Endothelial cell of umbilical vein (primary cell): ENCODE measurements around the gene PIGT.
"Not testable (repeated sequence)": the region's sequence is repeated elsewhere in the genome, so short reads cannot be mapped to it uniquely, and the experiment has no call there.

Experiments used
- CTCF ChIP-seq, 2 donors: IDR thresholded peaks; 1 replicate in 1 of 2; 2 replicates in 1 of 2; pipeline ENCODE4 v1.5.1; 2011; ENCODE audit warnings: low read length in 2 of 2, mild to moderate bottlenecking in 2 of 2, moderate library complexity in 2 of 2, control low read depth in 1 of 2, inconsistent platforms in 1 of 2, low read depth in 1 of 2; ENCODE audit not compliant: insufficient read depth in 1 of 2; ENCODE audit errors: extremely low read depth in 1 of 2
- EZH2 ChIP-seq: IDR thresholded peaks from 2 replicates; pipeline ENCODE4 v1.6.1; 2012; ENCODE audit warnings: borderline replicate concordance, low read depth, mild to moderate bottlenecking, moderate library complexity, low read length, inconsistent platforms; ENCODE audit not compliant: severe bottlenecking
- FOS ChIP-seq: IDR thresholded peaks from 2 replicates; pipeline ENCODE4 v1.6.1; 2011; ENCODE audit warnings: mild to moderate bottlenecking, low read length, moderate library complexity, borderline replicate concordance; ENCODE audit not compliant: insufficient read depth
- POLR2A ChIP-seq: IDR thresholded peaks from 2 replicates; pipeline ENCODE4 v1.6.1; 2012; ENCODE audit warnings: low read depth, mild to moderate bottlenecking, control low read depth, low read length
- POLR2AphosphoS5 ChIP-seq: IDR thresholded peaks from 2 replicates; pipeline ENCODE4 v1.6.1; 2012; ENCODE audit warnings: low read depth, mild to moderate bottlenecking, control low read depth, low read length, moderate library complexity; ENCODE audit not compliant: insufficient read depth
- TF ChIP-seq, protein P1 (sequence below): IDR thresholded peaks from 2 replicates; pipeline ENCODE4 v1.6.1; 2011; ENCODE audit not compliant: insufficient read depth, insufficient read length

DNA sequence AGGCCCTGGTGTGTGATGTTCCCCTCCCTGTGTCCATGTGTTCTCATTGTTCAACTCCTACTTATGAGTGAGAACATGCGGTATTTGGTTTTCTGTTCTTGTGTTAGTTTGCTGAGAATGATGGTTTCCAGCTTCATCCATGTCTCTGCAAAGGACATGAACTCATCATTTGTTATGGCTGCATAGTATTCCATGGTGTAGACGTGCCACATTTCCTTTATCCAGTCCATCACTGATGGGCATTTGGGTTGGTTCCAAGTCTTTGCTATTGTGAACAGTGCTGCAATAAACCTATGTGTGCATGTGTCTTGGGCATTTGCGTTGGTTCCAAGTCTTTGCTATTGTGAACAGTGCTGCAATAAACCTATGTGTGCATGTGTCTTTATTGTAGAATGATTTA lies 56.3 kb downstream of the PIGT start:
- TF ChIP-seq CTCF (IDR thresholded peaks at IDR 0.05; ENCODE audit: extremely low read depth in 1 of 2, insufficient read depth in 1 of 2, low read depth in 1 of 2, low read length in 2 of 2); POLR2A; FOS; EZH2; POLR2AphosphoS5: not testable (repeated sequence)
- TF ChIP-seq, protein P1, sequence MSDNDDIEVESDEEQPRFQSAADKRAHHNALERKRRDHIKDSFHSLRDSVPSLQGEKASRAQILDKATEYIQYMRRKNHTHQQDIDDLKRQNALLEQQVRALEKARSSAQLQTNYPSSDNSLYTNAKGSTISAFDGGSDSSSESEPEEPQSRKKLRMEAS, result not testable (repeated sequence)
